Activated naive CD4-positive, alpha-beta T cell treated with anti-CD3 and anti-CD28 coated beads, Interleukin-2, amount 10 ng/mL, durations not matched to agents 7 days and 5 days (primary cell): ENCODE measurements around the gene CLMP.

Source experiments
- CTCF ChIA-PET: fragments of 350-600 bp; sonication (Branson Sonifier 250); formaldehyde crosslinking; loops from one replicate; lab custom pipeline; 2021; ENCODE audit warnings: antibody characterized with exemption; lab: Charles Lee
- DNase-seq: peaks from one replicate; pipeline ENCODE4 v3.0.0-alpha.2; 2020
- H3K27ac Mint-ChIP-seq: one replicate; pipeline ENCODE4 v1.8.0; 2021; ENCODE audit warnings: mild to moderate bottlenecking, moderate library complexity, mixed read lengths
- H3K27me3 Mint-ChIP-seq: one replicate; pipeline ENCODE4 v1.8.0; 2021; ENCODE audit warnings: mild to moderate bottlenecking, mixed read lengths
- H3K36me3 Mint-ChIP-seq: one replicate; pipeline ENCODE4 v1.8.0; 2021; ENCODE audit warnings: mixed read lengths
- H3K4me1 Mint-ChIP-seq: one replicate; pipeline ENCODE4 v1.8.0; 2021; ENCODE audit warnings: mixed read lengths
- H3K4me3 Mint-ChIP-seq: one replicate; pipeline ENCODE4 v1.8.0; 2021; ENCODE audit warnings: mild to moderate bottlenecking, moderate library complexity, mixed read lengths
- H3K9me3 Mint-ChIP-seq: one replicate; pipeline ENCODE4 v1.8.0; 2021; ENCODE audit warnings: mixed read lengths

The CLMP gene

GRCh38 chr11:123082977-123083376 lies 112.1 kb downstream of the CLMP start:
- H3K4me3 Mint-ChIP-seq, result peak overlapping the region; percentile 40
- peak overlapping the region; percentile 83 for H3K27ac Mint-ChIP-seq
- H3K9me3 Mint-ChIP-seq, result peaks cover 7% of the 10 kb centered on the region
- H3K36me3 Mint-ChIP-seq, result peaks cover 12% of the 10 kb centered on the region
- peak; percentile 52 for DNase-seq
- H3K4me1 Mint-ChIP-seq, result peaks cover 64% of the 10 kb centered on the region
- H3K27me3 Mint-ChIP-seq, result no peaks in the 10 kb centered on the region
- CTCF ChIA-PET, result interaction anchor here (1.6 to 2.5 kb wide), 3 partner anchors 13 to 20 kb away, joined by 4 to 11 read pairs (median 5); no protein-coding TSS in a partner anchor

- DNase-seq, result no peak
- H3K27ac Mint-ChIP-seq, result no peak overlapping the region
- H3K36me3 Mint-ChIP-seq, result peaks cover 12% of the 10 kb centered on the region
- H3K9me3 Mint-ChIP-seq, result peaks cover 7% of the 10 kb centered on the region
- H3K4me1 Mint-ChIP-seq, result peaks cover 41% of the 10 kb centered on the region
- H3K27me3 Mint-ChIP-seq, result no peaks in the 10 kb centered on the region
- no peak overlapping the region for H3K4me3 Mint-ChIP-seq
- CTCF ChIA-PET, result interaction anchor here (0.6 to 1.2 kb wide), 3 partner anchors 23 to 437 kb away, joined by 3 to 4 read pairs (median 3); no protein-coding TSS in a partner anchor
These were observed 115.0 kb downstream of the CLMP start for GRCh38 chr11:123080015-123080414.

- Mint-ChIP-seq H3K36me3 (peaks cover 13% of the 10 kb centered on the region), H3K4me3 (no peak overlapping the region), H3K27ac (no peak overlapping the region), H3K27me3 (no peaks in the 10 kb centered on the region), H3K4me1 (peaks cover 34% of the 10 kb centered on the region), H3K9me3 (no peaks in the 10 kb centered on the region)
- CTCF ChIA-PET, result no interaction called here
- no peak for DNase-seq
These were observed 118.6 kb downstream of the CLMP start for GRCh38 chr11:123076484-123076883.

GRCh38 chr11:123073343-123074057 lies 121.5 kb downstream of the CLMP start:
- CTCF ChIA-PET, result no interaction called here
- no peaks in the 10 kb centered on the region for H3K27me3 Mint-ChIP-seq
- H3K9me3 Mint-ChIP-seq, result no peaks in the 10 kb centered on the region
- peaks cover 17% of the 10 kb centered on the region for H3K36me3 Mint-ChIP-seq
- peaks cover 53% of the 10 kb centered on the region for H3K4me1 Mint-ChIP-seq
- DNase-seq, result no peak
- no peak overlapping the region for H3K4me3 Mint-ChIP-seq
- no peak overlapping the region for H3K27ac Mint-ChIP-seq

- no peak for DNase-seq
- H3K9me3 Mint-ChIP-seq, result no peaks in the 10 kb centered on the region
- H3K4me1 Mint-ChIP-seq, result peaks cover 59% of the 10 kb centered on the region
- H3K27me3 Mint-ChIP-seq, result no peaks in the 10 kb centered on the region
- no peak overlapping the region for H3K4me3 Mint-ChIP-seq
- peaks cover 17% of the 10 kb centered on the region for H3K36me3 Mint-ChIP-seq
- CTCF ChIA-PET, result interaction anchor here (1.3 kb wide), 1 partner anchor 11 kb away, joined by 3 read pairs; the partner anchor contains the start of gene HSPA8
- H3K27ac Mint-ChIP-seq, result peak overlapping the region; percentile 26
These were observed 122.3 kb downstream of the CLMP start for GRCh38 chr11:123072762-123073161.

- Mint-ChIP-seq H3K9me3 (no peaks in the 10 kb centered on the region), H3K4me3 (no peak overlapping the region), H3K4me1 (peaks cover 61% of the 10 kb centered on the region), H3K27ac (peak overlapping the region; percentile 26), H3K27me3 (no peaks in the 10 kb centered on the region), H3K36me3 (peaks cover 17% of the 10 kb centered on the region)
- no peak for DNase-seq
- CTCF ChIA-PET, result interaction anchor here (1.3 kb wide), 1 partner anchor 10 kb away, joined by 3 read pairs; the partner anchor contains the start of gene HSPA8
These were observed 122.7 kb downstream of the CLMP start for GRCh38 chr11:123072332-123072761.

- peak; percentile 45 for DNase-seq
- Mint-ChIP-seq H3K27ac (peak overlapping the region; percentile 100), H3K27me3 (no peaks in the 10 kb centered on the region), H3K9me3 (no peaks in the 10 kb centered on the region), H3K4me1 (peaks cover 66% of the 10 kb centered on the region), H3K36me3 (peaks cover 22% of the 10 kb centered on the region), H3K4me3 (peak overlapping the region; percentile 76)
- CTCF ChIA-PET, result interaction anchor here (1.2 to 2.6 kb wide), 5 partner anchors 9 to 40 kb away, joined by 4 to 11 read pairs (median 4); no protein-coding TSS in a partner anchor
These were observed 124.9 kb downstream of the CLMP start for GRCh38 chr11:123069908-123070821.

- no peak for DNase-seq
- Mint-ChIP-seq H3K4me3 (peak overlapping the region; percentile 42), H3K27me3 (peaks cover 7% of the 10 kb centered on the region), H3K27ac (peak overlapping the region; percentile 45), H3K9me3 (no peaks in the 10 kb centered on the region), H3K4me1 (peaks cover 49% of the 10 kb centered on the region), H3K36me3 (peaks cover 31% of the 10 kb centered on the region)
- CTCF ChIA-PET, result interaction anchor here (1.4 kb wide), 1 partner anchor 38 kb away, joined by 5 read pairs; no protein-coding TSS in a partner anchor
These were observed 129.4 kb downstream of the CLMP start for GRCh38 chr11:123065621-123066020.

- CTCF ChIA-PET, result interaction anchor here (0.9 to 2.6 kb wide), 4 partner anchors 10 to 39 kb away, joined by 3 to 6 read pairs (median 4); no protein-coding TSS in a partner anchor
These were observed 131.0 kb downstream of the CLMP start for GRCh38 chr11:123063826-123064657.

GRCh38 chr11:123062892-123063825 lies 131.9 kb downstream of the CLMP start:
- CTCF ChIA-PET, result interaction anchor here (0.9 to 2.6 kb wide), 4 partner anchors 9 to 40 kb away, joined by 3 to 6 read pairs (median 4); no protein-coding TSS in a partner anchor
- Mint-ChIP-seq H3K36me3 (peaks cover 53% of the 10 kb centered on the region), H3K9me3 (no peaks in the 10 kb centered on the region), H3K4me1 (peaks cover 41% of the 10 kb centered on the region), H3K27ac (peak overlapping the region; percentile 99), H3K4me3 (peak overlapping the region; percentile 99), H3K27me3 (peaks cover 7% of the 10 kb centered on the region)
- peak; percentile 62 for DNase-seq

More at GRCh38 chr11:123063826-123064657, 131.0 kb downstream of the CLMP start:
- Mint-ChIP-seq H3K27ac (peak overlapping the region; percentile 99), H3K4me3 (peak overlapping the region; percentile 99), H3K9me3 (no peaks in the 10 kb centered on the region), H3K36me3 (peaks cover 44% of the 10 kb centered on the region), H3K4me1 (peaks cover 41% of the 10 kb centered on the region), H3K27me3 (peaks cover 7% of the 10 kb centered on the region)
- DNase-seq, result peak; percentile 38

GRCh38 chr11:123062158-123062891 lies 132.7 kb downstream of the CLMP start:
- Mint-ChIP-seq H3K36me3 (peaks cover 61% of the 10 kb centered on the region), H3K27me3 (peaks cover 7% of the 10 kb centered on the region), H3K4me3 (peak overlapping the region; percentile 99), H3K4me1 (peaks cover 46% of the 10 kb centered on the region), H3K9me3 (no peaks in the 10 kb centered on the region), H3K27ac (peak overlapping the region; percentile 99)
- peak; percentile 99 for DNase-seq
- CTCF ChIA-PET, result interaction anchor here (0.8 to 2.6 kb wide), 7 partner anchors 10 to 208 kb away, joined by 3 to 6 read pairs (median 3); no protein-coding TSS in a partner anchor
